Activated CD4-positive, alpha-beta T cell treated with anti-CD3 and anti-CD28 coated beads, Interleukin-2, amount 50 U/mL, for 1 hour (primary cell): ENCODE measurements around the gene CTTNBP2NL.
"Not testable (repeated sequence)": the region's sequence is repeated elsewhere in the genome, so short reads cannot be mapped to it uniquely, and the experiment has no call there.

ENCODE experiments used
- DNase-seq: peaks from one replicate; pipeline ENCODE4 v3.0.0-alpha.2; 2020

The CTTNBP2NL gene

DNA sequence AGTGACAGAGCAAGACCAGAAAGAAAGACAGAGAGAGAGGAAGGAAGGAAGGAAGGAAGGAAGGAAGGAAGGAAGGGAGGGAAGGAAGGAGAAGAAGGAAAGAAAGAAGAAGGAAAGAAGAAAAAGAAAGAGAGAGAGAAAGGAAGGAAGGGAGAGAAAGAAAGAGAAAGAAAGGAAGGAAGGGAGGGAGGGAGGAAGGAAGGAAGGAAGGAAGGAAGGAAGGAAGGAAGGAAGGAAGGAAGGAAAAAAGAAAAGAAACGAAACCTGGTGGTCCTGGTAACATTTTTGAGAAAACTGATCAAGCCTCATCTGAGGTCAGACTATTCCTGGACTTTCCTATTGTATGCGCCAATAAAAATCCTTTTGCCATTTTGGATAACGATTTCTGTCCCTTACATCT, 8.2 kb upstream of the CTTNBP2NL start:
- DNase-seq, result no peak

GRCh38 chr1:112388436-112388835, 7.6 kb upstream of the CTTNBP2NL start:
- no peak for DNase-seq

DNA sequence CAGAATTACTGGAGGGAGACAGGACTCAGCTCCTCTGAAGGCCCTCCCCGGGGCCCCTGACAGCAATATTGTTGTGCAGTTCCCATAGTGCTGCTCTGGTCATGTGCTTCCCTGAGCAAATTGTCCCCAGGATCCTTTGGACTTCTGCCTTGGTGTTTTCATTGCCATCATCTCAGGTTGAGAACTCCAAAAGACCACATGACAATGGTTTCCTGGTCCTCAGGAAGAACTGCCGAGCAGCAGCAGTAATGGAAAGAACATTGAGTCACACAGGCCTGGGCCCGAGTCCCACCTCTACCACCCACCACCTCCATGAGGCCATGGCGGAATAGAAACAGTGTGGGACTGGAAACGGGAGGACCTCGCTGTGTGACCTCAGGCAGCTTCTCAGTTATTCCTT, 6.3 kb upstream of the CTTNBP2NL start:
- DNase-seq, result no peak

DNA sequence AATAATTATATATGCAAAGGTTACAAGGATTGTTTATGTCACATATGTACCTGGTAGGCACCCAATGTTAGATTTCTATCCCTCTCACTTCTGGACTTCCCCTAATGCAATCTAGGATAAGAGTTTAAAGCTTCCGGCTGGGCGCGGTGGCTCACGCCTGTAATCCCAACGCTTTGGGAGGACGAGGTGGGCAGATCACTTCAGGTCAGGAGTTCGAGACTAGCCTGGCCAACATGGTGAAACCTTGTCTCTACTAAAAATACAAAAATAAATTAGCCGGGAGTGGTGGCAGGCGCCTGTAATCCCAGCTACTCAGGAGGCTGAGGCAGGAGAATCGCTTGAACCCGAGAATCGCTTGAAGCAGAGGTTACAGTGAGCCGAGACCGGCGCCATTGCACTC, 5.7 kb upstream of the CTTNBP2NL start:
- DNase-seq, result not testable (repeated sequence)

GRCh38 chr1:112390775-112391602, 5.0 kb upstream of the CTTNBP2NL start:
- peak; percentile 72 for DNase-seq

- DNase-seq, result no peak
These were observed 4.4 kb upstream of the CTTNBP2NL start for GRCh38 chr1:112391603-112391940.

- DNase-seq, result no peak
These were observed 2.4 kb upstream of the CTTNBP2NL start for GRCh38 chr1:112393631-112393974.

GRCh38 chr1:112394743-112395062, 1.3 kb upstream of the CTTNBP2NL start:
- no peak for DNase-seq

GRCh38 chr1:112395256-112395820, 676 bp upstream of the CTTNBP2NL start:
- no peak for DNase-seq

DNA sequence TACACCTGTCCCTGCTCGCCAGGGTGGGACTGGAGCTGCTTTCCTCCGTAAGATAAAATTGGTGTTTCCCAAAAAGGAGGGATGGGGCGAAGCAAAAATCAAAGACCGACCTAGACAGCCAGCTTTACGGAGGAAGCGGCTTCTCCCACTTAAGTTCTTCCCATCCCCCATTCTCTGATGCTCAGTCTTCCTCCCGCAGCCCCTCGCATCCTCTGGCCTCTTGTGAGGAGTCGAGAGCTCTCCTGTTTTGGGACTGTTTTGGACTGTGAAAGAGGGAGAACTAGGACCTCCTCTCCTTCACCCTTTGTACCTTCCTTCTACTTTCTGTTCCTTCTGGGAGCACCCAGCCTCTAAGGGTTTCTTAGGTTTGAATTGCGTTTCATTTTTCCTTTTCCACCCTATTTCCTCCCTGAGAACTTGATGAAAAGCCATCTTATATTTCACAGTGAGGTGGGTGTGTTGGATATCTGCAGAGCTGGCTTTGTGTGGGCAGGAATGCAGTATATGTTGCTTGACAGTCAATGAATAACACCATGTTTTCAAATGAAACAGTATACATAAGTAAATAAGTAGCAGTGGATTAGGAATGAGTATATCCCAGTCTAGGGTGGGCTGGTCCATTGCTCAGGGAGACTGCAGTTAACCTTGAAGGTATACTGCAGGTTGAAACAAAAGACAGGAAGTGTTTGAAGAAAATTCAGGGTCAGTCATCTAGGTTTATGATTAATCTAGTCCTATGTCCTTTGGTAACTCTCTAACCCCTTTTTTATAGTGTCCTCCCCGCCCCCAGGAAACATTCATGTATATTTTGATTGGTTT, 848 bp downstream of the CTTNBP2NL start:
- DNase-seq, result no peak

DNA sequence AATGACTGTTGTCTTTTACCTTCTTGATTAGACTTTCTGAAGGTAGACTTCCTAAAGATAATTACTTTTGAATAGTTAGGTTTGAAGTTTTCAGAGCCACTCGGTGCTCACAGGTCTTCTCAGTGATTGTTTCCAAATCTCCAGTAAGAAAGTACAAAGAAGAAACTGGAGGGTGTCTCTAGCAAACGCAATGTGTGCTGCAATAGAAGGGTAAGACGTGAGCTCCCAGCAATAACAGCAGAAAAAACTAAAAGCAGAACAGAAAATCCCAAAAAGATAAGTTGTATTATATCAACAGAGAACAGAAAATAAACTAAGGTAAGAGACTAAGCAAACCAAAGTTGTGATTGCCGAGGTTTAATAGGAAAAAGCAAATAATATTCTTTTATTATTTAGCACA, 1.8 kb downstream of the CTTNBP2NL start:
- no peak for DNase-seq

DNA sequence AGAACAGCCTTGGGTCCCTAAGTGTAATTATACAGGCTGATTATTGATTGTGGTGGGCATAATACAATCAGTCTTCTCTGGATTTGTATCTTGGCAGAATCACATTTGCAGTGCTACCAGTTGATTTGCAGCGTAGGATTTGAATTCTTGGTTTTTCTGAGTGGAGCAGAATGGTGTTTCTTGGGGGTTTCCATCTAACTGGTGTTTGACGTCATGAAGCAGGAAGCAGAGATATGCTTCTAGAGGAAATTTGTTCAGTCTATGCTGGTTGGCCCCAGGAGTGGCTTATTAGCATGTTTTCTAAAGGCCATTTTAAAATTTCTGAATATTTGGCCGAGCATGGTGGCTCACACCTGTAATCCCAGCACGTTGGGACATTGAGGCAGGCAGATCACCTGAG, 3.4 kb downstream of the CTTNBP2NL start:
- no peak for DNase-seq

DNA sequence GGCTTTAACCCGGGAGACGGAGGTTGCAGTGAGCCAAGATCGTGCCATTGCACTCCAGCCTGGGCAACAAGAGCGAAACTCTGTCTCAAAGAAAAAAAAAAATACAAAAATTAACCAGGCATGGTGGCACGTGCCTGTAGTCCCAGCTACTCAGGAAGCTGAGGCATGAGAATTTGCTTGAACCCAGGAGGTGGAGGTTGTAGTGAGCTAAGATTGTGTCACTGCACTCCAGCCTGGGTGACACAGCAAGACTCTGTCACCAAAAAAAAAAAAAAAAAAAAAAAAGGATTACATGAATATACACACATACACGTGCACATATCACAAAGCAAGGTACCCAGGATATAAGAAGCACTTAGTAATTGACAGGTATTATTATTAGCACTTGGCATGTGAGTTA, 4.7 kb downstream of the CTTNBP2NL start:
- DNase-seq, result not testable (repeated sequence)

DNA sequence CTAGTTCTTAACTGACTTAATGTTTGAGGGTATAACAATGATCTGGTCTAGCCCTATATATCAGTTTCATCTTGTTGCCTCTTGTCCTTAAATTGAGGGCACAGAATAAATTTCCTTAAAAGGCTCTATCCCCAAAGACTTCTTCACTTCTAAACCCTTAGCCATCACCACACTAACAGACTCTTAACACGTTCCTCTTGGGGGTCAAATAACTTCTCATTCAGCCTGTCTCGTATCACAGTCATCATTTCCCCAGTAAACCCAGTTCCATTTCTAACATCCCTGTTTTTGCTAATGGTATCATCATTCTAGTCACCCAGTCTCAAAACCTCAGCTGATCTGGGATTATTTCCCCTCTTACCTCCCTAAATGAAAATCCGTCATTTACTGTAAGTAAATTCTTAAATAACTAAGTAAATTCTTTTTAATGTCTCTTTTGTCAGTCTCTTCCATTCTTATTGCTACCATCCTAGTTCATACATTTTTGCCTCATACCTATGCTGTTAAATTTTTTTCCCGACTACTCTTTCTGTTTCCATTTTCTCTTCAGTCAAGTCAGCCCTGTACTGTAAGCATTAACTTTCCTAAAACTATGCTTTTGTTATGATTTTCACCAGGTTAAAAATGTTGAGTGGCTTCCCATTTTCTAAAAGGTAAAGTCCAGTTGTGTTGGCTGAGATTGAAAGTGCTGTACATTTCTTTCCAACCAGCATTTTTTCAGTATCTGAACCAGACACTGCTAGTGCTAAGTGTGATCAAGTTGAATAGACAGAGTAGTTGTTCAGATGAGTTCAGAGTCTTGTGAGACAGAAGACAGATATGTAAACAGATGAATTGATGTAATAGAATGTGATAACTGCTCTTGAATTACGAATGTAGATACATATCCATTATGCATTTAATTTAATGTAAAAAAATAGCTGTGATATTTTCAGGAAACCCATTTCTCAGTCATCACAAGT, 6.9 kb downstream of the CTTNBP2NL start:
- no peak for DNase-seq

GRCh38 chr1:112406771-112407170, 10.8 kb downstream of the CTTNBP2NL start:
- no peak for DNase-seq

DNA sequence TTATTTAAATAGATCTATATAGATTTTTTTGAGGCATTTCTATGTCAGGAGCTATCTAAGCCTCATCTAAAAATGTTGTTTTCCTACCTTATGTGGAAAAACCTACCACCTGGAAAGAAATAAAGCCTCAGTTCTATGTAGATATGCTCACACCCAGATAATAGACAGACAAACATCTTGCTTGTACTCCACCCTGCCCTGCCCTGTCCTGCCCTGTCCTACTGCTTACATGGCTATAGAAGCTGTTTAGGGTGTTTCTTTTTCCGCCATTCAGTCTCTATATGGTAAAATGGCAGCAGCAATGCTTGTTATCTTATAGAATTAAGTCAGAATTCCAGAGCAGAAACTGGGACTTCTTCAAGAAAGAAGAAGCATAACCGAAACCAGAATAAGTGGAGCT, 13.4 kb downstream of the CTTNBP2NL start:
- no peak for DNase-seq

GRCh38 chr1:112410673-112411072, 14.7 kb downstream of the CTTNBP2NL start:
- no peak for DNase-seq

GRCh38 chr1:112417271-112417670, 21.3 kb downstream of the CTTNBP2NL start:
- DNase-seq, result no peak

DNA sequence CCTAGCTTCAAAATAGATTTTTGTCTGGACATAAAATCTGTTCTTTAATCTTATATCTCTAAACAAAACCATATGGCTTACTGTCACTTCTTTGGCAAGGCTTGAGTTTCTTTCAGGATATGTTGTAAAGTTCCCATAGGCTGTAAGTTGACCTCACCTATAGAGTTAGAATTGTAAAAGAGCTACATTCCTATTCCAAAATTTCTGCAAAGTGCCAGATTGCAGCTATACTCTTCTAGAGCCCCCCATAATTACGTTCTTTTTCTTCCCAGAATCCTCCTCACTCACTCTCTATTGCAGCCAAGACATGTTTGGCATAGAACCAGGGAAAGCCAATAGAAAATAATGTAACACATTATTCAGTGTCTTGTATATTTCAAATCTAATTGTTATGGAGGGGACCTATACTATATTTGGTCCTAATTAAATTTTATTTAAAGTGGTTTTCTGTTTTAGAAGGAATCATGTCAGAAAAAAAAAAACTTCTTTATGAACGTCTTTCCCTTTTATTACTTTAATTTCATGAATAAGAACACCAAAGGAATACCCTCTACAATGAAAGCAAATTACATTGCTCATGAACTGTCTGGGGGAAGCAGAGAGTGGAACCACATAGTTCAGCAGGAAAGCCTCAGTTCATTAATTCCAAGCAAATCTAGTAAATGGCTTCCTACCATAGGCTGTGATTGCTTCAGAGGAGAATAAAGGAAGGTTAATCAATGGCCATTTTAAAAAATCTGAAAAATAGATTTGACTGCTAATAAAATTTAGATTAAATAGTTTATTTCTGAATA, 22.3 kb downstream of the CTTNBP2NL start:
- DNase-seq, result no peak

GRCh38 chr1:112423207-112423606, 27.2 kb downstream of the CTTNBP2NL start:
- no peak for DNase-seq

- DNase-seq, result not testable (repeated sequence)
These were observed 27.7 kb downstream of the CTTNBP2NL start for GRCh38 chr1:112423666-112424065.

DNA sequence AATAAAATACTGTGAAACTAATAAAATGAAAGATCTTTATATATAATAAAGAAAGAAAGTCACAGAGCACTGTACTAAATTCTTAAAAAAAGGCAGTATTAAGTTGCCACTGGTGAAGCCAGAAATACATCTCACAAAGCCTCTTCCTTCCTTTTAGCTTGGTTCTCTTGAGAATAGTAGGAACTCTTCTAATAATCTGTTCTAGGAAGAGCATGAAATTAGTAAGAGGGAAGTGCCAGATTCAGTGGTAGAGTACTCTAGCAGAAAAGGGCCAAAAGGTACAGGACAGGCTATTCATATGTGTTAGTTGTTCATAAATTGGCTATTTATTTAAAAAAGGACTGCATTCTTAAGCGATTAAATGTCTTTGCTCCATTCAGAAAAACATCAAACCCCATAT, 33.7 kb downstream of the CTTNBP2NL start:
- DNase-seq, result no peak
